Mucosa of descending colon (tissue), 3 donors: ENCODE data around the gene TMEM107. TPM values are rescaled to one million over a fixed set of nuclear protein-coding genes. Genes with fewer than 3 reads are reported as not detected.

Source experiments
- ATAC-seq: fragments of 200-7000 bp; cut with Tn5 transposase; one replicate; pipeline ENCODE4 v1.9.1; 2020; ENCODE audit warnings: mild to moderate bottlenecking, moderate library complexity
- DNase-seq, 3 donors: peaks; one replicate each; pipeline ENCODE4 v3.0.0-alpha.2; 2020
- H3K36me3 ChIP-seq: fragments of 200-600 bp; one replicate; pipeline ENCODE4 v1.8.0; 2021; ENCODE audit warnings: low read depth, mild to moderate bottlenecking
- H3K4me1 ChIP-seq: fragments of 200-600 bp; one replicate; pipeline ENCODE4 v1.8.0; 2021; ENCODE audit warnings: low read depth, mild to moderate bottlenecking
- H3K4me3 ChIP-seq: fragments of 200-600 bp; one replicate; pipeline ENCODE4 v1.8.0; 2021; ENCODE audit warnings: mild to moderate bottlenecking
- H3K9me3 ChIP-seq: fragments of 200-600 bp; one replicate; pipeline ENCODE4 v1.8.0; 2021; ENCODE audit warnings: mild to moderate bottlenecking
- intact Hi-C, 2 donors: fragments of 100-400 bp; cut with DNase I in 1 of 2; cut with micrococcal nuclease in 1 of 2; formaldehyde crosslinking; loops; one replicate each; pipeline versions ENCODE4 v1.11.0 to v1.11.1; 2022; cut with DNase I, micrococcal nuclease
- total RNA-seq, 3 donors: library from RNA; stranded (reverse); fragmentation: NEBNext Ultra II Directional in 2 of 3; extraction: Animal tissue kit (Norgen Biotek cat#: 25700) in 2 of 3; gene quantifications; one replicate each; pipeline versions ENCODE4 v1.2.1 to v1.2.4, GENCODE V29; 2021 to 2023
- TF ChIP-seq, protein P1 (sequence below): fragments of 200-600 bp; IDR thresholded peaks from one replicate; pipeline ENCODE4 v1.8.0; 2022; ENCODE audit warnings: antibody characterized with exemption, mild to moderate bottlenecking
- donor health status: DM: no; HTN: no; CAD: no; lungs with moderate emphysema.
- donor health status: DM: no; HTN: no; CAD: no.
- donor health status: DM: no; HTN: yes; CAD: no.

TMEM107 gene
- total RNA-seq, 3 donors from 2014 or later = 8.0 to 19.1 (median 9.6) TPM

DNA sequence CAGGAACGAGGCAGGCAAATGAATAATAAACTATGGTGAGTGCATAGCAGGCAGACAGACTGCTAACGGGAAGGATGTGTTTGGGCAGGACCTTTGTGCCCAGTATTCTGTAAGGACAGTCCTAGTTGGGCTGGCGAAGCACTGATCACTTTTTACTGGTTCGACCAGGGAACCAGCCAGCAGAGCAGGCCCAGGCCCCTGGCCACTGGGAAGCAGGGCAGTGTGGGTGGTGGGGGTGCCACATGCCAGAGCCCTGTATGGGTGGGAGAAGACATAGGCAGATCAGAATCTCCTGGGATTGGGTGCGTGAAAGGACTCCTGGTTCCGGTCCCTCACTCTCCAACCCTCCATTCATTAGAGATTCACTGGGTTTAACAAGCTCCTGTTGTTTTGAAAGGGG is 9.4 kb downstream of the TMEM107 start:
- H3K4me3 ChIP-seq = no peak overlapping the region
- H3K4me1 ChIP-seq = peaks cover 17% of the 10 kb centered on the region
- no peaks in the 10 kb centered on the region for H3K36me3 ChIP-seq
- no peak for ATAC-seq
- TF ChIP-seq, protein P1, sequence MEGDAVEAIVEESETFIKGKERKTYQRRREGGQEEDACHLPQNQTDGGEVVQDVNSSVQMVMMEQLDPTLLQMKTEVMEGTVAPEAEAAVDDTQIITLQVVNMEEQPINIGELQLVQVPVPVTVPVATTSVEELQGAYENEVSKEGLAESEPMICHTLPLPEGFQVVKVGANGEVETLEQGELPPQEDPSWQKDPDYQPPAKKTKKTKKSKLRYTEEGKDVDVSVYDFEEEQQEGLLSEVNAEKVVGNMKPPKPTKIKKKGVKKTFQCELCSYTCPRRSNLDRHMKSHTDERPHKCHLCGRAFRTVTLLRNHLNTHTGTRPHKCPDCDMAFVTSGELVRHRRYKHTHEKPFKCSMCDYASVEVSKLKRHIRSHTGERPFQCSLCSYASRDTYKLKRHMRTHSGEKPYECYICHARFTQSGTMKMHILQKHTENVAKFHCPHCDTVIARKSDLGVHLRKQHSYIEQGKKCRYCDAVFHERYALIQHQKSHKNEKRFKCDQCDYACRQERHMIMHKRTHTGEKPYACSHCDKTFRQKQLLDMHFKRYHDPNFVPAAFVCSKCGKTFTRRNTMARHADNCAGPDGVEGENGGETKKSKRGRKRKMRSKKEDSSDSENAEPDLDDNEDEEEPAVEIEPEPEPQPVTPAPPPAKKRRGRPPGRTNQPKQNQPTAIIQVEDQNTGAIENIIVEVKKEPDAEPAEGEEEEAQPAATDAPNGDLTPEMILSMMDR = no peak
- DNase-seq = peak in 2 of 3 donors; percentile 27 to 38
- no peaks in the 10 kb centered on the region for H3K9me3 ChIP-seq
- intact Hi-C loops = no loop called here

DNA sequence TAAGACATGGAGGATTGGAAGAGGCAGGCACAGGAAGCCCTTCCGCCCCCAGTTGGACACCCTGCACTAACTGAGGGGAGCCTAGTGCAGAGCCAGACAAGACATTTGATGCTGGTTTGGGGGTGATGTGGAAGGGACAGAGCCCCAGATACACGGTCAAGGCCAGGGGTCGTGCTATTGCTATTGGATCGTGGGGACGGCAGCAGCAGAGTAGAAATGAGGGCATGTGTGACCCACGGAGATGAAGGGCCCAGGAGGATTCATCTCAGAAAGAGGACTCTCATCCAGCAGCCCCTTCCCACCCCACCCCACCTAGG is 11.4 kb downstream of the TMEM107 start:
- peaks cover 35% of the 10 kb centered on the region for H3K4me1 ChIP-seq
- ATAC-seq (no peak), DNase-seq (peak in 1 of 3 donors; percentile 41)
- H3K9me3 ChIP-seq = no peaks in the 10 kb centered on the region
- no peak overlapping the region for H3K4me3 ChIP-seq
- H3K36me3 ChIP-seq = no peaks in the 10 kb centered on the region
- TF ChIP-seq, protein P1 = no peak
- intact Hi-C loops = no loop called here

DNA sequence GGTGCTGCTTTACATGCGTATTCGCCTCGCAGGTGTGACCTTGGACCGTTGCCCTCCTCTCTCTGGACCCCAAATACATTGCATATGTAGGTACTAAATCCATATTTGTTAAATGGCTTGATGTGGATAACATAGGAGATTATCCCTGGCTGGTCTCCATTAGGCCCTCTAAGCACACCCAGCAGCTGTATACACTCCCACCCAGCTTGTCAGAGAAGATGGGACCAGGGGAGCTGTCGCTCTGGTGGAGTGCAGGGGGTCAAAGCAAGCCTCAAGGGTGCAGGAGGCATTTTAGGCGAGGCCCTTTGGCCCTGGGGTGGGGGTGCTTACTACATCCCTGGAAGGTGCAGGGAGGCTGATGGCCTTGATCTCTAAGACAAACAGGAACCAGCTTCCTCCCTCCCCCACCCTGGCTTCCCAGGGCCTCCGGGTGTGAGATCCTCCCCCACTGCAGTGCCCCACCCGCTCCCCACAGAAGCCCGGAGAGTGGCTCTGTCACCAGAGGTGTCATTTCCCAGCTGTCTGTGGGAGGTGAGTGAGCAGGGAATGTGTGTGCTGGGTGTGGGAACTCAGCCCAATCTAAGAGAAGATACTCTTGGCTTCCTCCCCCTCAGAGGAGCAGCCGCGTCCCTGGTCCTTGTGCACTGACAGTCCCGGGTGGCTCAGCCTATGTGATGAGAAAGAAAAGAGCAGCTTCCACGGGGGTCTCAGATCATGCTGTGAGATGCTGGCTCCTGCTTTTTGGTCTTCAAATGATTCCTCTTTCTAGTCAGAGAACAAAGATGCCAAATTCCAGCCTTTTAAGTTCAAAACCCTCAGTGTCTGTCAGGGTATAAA is 12.0 kb downstream of the TMEM107 start:
- Histone ChIP-seq H3K9me3 (no peaks in the 10 kb centered on the region), H3K36me3 (no peaks in the 10 kb centered on the region), H3K4me1 (peaks cover 41% of the 10 kb centered on the region), H3K4me3 (no peak overlapping the region)
- TF ChIP-seq, protein P1 = no peak
- intact Hi-C loops = no loop called here
- ATAC-seq (peak; percentile 73), DNase-seq (peak; percentile 84 to 91 (median 86))

DNA sequence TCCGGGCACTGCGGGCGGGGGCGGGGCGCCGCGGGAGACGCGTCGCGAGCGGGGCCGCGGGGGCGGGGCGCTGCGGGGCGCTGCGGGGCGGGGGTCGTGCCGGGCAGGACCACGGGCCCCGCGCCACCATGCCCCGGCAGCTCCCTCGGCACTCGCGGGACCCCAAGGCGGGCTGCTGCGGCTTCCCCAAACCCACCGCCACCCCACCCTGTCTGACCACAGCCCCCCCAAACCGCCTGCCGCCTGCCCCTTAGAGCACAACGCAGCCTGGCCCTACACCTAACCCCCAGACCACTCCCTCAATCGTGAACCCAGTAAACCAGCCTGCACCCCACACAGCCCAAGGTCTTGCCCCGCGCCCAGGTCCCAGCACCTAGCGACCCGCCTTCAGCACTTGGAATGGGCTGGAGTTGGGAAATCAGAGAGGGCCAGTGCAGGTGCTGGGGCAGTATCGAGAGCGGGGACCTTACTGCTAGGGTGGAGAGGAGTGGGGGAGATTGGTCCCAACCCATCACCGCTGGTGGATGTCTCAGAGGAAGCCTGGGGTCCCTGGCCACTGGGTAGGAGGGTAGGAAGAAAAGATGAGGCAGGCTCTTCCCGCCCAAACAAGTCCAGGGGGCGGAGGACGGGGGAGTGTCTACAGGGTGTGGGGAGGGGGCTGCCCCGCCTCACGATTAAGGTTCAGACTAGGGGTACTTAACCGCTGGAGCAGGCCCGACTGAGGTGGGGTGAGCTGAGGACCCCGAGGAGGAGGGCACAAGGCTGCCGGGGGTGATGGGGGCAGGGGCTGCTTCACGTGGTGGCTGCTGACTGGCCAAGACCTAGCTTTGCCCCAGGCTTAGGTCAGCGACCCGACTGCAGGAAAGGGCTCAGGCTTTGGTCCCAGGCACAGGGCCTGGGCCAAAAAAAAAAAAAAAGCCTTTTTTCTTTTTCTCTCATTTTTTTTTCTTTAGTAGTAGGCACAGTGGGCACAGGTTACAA is 12.9 kb downstream of the TMEM107 start:
- Histone ChIP-seq H3K9me3 (no peaks in the 10 kb centered on the region), H3K36me3 (no peaks in the 10 kb centered on the region), H3K4me1 (peaks cover 49% of the 10 kb centered on the region), H3K4me3 (peak overlapping the region; percentile 100)
- ATAC-seq = no peak
- DNase-seq = peak; percentile 42 to 71 (median 61)
- intact Hi-C loops = no loop called here
- TF ChIP-seq, protein P1 = no peak

DNA sequence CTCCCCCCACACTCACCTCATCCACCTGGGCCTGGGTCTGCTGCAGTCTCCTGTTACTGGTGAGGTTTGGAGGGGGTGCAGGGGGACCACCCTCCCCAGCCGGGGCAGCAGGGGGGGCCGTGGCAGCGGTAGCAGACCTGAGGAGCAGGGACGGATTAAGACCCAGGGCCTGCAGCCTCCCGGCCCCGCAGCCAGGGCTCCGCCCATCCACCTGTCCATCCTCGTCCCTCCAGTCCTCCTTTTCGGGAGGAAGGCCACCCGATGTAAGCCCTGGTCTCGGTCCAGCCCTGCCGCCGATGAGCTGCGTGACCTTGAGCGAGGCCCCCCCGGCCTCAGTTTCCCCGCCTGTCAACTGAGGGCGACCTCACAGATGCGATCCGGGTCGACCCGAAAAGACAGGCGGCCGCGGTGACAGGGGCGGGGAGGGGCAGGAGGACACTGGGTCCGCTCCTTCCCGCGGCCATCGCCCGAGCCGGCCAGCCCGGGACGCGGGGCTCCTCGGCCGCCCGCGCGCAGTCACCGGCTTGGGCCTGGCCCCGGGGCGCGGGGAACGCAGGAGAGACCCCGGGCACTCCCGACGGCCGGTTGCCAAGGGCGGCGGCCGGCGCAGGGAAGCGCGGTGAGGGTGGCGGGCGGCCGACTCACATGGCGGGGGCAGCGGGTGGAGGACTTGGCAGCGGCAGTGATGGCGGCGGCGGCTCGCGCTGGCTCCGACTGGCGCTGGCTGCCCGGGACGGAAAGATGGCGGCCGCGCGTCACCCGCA is 13.8 kb downstream of the TMEM107 start, which contains the start of gene VAMP2:
Gene VAMP2, minus strand, starts transcription at position 716 of the 764 bp plus-strand sequence. Its CDS starts 69 bp downstream, at position 647.
- H3K4me3 ChIP-seq = peak within 1 kb of the TSS; percentile 100
- intact Hi-C loops = no loop called here
- DNase-seq = peak; percentile 84 to 90 (median 89)
- peak; percentile 78 for ATAC-seq
- H3K9me3 ChIP-seq = no peaks in the 10 kb centered on the region
- no peaks in the 10 kb centered on the region for H3K36me3 ChIP-seq
- TF ChIP-seq, protein P1 = no peak
- peaks cover 54% of the 10 kb centered on the region for H3K4me1 ChIP-seq
